HG02885 (cell line): Measurements from ENCODE around the gene MYO7A.

Experiments
- ATAC-seq: cut with Tn5 transposase; IDR thresholded peaks from one replicate; pipeline ENCODE4 v1.9.1; 2021; ENCODE audit warnings: mild to moderate bottlenecking; ENCODE audit not compliant: unreplicated experiment, poor library complexity

The MYO7A gene

DNA sequence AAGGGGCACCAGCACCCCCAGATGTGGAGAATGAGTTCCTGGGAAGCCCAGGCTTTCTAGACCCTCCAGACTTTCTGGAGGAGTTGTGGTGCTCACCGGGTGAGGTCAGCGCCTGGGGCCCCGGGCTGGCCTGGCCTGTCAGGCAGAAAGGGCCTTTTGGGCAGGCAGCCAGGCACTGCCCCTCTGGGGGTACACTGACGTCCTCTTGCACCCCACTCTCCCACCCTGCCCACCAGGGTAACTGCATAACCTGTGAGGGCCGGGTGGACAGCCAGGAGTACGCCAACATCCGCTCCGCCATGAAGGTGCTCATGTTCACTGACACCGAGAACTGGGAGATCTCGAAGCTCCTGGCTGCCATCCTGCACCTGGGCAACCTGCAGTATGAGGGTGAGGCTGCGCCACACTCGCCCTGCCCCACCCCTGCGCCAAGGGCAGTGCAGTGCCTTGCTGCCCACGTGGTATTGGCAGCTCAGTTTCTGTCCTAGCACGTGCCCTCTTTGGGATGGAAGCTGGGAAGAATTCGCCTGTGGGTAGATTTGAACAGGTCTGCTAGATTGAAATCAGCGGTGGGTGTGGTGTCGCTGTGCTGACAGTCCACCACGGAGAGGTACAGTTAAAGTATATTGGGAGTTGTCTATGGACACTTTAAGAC, 30.1 kb downstream of the MYO7A start:
- no peak for ATAC-seq

DNA sequence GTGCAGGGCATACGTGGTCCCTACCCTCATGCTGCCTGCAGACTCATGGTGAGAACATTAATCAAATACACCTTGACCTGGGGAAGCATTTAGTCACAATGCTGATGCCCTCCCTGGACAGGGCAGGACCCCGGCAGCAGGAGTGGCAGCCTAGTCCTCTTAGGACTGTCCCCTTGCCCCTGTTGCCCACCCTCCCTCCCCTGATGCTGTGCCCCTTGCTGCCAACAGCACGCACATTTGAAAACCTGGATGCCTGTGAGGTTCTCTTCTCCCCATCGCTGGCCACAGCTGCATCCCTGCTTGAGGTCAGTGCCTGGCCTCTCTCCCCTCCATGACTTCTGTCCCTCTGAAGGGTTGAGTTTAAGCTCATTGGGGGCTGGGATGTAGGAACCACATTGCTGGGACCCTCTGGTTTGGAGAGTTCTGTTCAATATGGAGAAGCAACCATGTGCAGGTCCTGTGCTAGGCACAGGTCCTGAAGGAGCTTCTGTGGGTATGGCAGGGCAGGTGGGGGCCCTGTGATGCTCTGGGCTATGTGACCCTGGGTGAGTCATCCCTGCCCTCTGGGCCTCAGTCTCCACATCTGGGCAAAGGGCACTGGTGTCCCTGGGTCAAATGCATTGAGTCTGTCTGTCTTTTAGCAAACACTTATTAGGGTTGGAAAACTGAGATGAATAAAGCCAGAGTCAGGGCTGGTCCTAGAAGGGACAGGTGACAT, 31.3 kb downstream of the MYO7A start:
- ATAC-seq = no peak

DNA sequence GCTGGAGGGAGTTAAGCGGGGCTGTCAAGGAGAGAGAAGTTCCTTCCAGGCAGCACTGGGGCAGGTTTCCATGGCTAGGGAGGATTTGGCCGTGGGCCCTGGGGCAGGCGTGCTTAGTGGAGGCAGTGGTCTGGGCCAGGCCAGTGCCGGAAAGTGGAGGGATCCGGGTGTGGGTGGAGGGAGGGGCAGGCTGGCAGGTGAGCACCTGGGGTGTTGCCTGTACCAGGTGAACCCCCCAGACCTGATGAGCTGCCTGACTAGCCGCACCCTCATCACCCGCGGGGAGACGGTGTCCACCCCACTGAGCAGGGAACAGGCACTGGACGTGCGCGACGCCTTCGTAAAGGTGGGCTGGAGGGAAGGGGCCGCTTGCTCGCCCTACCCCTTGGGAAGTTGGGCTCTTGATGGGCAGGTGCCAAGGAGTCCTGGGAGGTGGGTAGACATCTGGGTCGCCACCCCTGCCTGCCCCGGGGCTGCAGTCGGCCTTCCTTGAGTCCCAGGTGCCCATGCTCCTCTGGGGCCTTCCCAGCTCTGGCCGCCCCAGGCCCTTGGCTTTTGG, 32.0 kb downstream of the MYO7A start:
- no peak for ATAC-seq

DNA sequence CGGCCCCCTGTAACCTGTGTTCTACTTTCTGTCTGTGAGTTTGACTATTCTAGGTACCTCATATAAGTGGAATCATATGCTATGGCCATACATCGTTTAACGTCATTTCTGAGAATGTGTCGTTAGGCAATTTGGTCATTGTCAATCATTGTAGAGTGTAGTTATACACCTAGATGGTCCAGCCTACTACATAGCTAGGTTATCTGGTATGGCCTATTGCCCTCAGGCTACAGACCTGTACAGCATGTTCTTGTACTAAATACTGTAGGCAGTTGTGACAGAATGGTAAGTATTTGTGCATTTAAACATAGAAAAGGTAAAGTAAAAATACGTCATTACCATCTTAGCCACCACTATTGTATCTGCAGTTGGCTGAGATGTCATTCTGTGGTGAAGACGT, 35.2 kb downstream of the MYO7A start:
- no peak for ATAC-seq

DNA sequence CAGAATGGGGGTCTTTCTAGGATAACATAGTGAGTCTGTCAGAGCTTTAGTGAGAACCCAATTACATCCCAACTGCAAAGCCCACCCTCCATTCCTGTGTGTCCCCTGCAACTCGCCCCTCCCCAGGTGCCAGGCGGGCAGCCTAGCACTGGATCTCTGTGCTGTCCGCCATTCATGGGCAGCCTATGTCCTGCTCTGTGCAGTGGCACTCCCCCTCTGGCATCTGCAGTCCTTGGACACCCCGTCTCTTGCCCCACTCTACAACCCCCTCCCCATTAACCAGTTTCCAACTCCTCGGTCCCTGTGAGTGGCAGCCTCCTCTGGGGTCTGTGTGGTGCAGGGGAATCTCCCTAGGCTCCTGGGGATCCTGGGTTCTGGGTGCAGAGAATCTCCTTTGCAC, 37.0 kb downstream of the MYO7A start:
- ATAC-seq = no peak

DNA sequence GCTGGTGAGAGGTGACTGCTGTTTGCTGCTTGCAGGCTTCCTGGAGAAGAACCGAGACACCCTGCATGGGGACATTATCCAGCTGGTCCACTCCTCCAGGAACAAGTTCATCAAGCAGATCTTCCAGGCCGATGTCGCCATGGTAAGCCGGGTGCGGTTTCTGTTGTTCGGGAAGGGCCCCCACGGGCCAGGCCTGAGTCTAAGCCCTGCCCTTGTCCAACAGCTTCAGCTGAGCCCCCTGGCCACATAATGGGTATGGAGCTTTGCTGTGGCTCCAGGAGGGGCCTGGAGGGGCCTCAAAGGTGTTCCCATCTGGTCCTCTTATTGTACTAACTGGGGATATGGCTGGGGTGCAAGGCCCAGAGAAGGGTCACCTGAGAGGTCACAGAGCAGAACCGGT, 38.0 kb downstream of the MYO7A start:
- no peak for ATAC-seq

DNA sequence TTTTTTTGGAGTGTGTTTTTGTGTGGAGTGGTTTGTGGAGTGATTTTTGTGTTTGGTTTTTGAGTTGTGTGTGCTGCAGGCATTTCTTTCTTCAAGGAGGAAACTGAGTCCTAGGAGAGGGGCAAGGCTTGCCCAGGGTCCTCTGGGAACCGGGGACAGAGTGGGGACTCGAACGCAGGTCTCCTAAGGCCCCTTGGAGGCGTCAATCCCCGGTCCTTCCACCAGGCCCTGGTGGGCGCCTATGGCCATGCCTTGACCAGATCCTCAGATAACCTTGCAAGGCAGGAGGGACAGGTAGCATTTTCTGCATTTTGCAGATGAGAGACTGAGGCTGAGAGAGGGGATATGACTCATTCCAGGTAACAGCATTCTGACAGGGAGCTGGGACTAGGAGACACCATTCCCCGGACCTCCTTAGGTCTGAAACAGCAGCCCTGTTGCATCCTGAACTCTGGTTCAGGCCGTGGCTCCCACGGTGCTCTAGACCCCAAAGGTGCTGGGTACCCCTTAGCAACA, 39.1 kb downstream of the MYO7A start:
- no peak for ATAC-seq

DNA sequence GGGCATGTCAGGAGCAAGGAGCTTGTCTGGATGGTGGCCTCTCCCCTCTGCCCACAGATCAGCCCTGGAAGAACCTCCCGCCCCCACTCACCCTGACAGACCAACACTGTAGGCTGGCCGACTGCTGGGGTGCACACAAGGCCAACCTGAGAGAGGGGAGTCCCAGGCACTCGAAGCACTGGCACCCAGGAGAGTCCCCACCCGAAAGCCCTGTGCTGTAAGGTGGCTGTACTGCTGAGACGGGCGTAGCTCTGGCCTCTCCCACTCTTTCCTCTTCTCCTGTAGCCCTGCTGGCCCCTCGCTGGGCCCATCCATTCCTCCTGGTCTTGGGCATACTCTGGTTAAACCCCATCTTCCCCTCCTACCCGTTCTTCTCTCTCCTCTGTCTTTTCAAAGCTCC, 39.7 kb downstream of the MYO7A start:
- ATAC-seq = no peak

DNA sequence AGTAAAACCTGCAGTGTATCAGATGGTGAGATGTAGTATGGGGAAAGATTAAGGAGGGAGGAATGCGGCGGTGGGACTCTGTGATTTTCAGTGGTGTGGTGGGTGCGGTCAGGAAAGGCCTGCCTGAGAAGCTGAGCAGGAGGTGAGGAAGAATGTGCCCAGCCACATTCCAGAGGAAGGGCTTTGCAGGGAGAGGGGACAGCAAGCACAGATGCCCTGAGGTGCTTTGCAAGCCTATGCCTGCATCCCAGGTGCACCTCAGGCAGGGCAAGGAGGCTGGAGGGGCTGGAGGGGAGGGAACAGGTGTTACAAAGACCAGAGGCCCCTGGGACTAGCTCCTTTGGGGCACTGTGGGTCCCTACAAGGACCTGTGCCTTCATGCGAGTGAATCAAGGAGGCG, 42.1 kb downstream of the MYO7A start:
- no peak for ATAC-seq

DNA sequence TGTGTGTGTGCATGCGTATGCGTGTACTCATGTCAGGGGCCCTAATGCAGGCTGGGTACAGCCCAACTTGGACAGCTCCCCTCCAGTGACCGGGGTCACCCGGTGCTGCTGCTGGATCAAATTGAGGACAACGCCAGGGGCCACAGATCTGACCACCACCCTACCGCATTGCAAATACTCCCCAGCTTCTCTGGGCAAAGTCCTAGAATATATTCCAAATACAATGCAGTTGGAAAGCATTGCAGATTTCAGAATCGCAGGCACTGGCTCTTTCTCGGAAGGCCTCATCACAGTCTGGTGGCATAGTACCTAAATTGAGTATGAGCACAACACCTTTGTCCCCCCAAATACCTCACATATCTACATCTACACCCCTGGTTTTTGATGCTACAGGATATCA, 43.2 kb downstream of the MYO7A start:
- ATAC-seq = no peak

DNA sequence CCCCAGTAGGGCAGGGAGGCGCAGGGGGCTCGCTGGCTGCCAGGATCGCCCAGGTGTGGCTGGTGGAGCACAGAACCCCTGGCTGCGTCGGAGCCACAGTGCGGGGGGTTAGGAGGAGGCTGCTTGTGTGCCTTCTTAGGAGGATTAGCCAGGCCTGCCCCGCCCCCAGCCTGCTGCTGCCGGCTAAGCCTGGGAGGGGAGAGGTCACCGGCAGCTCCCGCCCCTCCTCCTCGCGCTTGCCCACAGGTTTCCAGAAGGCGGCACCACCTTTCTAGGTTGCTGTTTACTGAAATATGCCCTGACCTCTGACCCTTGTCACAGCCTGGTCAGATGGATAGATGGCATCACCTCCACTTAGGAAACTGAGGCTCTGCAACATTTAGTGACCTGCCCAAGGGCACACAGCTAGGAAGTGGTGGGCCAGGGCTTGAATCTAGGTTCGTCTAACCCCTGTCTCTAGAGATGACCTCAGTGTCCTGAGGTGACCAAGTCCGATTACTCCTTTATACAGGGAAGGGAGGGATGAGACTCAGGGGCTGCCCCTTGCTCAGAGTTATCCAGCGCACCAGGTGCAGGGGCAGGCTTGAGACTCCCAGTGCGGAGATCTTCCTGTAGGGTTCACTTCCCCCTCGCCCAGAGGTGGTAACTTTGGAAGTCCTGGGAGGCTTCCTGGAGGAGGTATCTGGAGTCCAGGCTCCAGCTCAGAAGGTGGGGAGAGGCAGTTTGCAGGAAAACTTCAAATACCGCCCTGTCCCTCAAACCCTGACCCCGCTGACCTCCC, 44.0 kb downstream of the MYO7A start:
- ATAC-seq = no peak

DNA sequence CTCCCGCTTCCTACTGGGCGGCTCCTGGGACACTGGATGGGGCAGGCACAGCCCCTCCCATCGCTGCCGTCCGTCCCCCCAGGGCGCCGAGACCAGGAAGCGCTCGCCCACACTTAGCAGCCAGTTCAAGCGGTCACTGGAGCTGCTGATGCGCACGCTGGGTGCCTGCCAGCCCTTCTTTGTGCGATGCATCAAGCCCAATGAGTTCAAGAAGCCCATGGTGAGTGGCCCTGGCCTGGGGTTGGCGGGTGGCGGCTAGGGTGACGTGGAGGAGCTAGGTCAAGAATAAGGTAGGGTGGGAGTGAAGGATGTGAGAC, 44.6 kb downstream of the MYO7A start:
- no peak for ATAC-seq

DNA sequence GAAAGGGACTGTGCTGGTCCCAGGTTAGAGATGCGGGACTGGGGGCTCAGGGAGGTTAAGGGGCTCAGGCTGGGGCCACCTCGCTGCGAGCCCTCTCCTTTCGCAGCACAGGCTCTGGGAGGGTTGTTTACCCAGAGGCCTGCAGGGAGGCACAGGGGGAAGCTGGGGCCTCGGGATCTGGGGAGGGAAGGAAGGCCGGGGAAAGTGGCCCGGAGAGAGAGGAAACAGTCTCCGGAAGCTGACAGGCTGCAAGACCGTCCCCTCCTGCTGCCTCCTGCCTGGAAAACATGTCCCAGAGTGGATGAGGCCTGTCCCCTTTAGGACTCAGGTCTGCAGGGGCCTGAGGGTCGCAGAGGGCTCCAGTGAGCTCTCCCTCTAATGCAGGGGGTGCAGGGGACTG, 45.4 kb downstream of the MYO7A start:
- ATAC-seq = no peak

DNA sequence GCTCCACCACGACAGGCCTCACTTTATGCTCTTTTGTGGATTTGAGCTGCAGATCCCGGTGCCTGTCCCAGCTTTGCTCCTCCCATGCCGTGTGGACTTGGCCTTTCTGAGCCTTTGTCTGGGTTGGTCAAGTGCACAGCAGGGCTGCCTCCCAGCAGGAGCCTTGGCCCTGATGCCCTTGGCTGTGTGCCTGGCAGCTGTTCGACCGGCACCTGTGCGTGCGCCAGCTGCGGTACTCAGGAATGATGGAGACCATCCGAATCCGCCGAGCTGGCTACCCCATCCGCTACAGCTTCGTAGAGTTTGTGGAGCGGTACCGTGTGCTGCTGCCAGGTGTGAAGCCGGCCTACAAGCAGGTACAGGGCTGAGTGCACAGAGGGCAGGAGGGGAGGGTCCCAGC, 46.5 kb downstream of the MYO7A start:
- ATAC-seq = no peak

DNA sequence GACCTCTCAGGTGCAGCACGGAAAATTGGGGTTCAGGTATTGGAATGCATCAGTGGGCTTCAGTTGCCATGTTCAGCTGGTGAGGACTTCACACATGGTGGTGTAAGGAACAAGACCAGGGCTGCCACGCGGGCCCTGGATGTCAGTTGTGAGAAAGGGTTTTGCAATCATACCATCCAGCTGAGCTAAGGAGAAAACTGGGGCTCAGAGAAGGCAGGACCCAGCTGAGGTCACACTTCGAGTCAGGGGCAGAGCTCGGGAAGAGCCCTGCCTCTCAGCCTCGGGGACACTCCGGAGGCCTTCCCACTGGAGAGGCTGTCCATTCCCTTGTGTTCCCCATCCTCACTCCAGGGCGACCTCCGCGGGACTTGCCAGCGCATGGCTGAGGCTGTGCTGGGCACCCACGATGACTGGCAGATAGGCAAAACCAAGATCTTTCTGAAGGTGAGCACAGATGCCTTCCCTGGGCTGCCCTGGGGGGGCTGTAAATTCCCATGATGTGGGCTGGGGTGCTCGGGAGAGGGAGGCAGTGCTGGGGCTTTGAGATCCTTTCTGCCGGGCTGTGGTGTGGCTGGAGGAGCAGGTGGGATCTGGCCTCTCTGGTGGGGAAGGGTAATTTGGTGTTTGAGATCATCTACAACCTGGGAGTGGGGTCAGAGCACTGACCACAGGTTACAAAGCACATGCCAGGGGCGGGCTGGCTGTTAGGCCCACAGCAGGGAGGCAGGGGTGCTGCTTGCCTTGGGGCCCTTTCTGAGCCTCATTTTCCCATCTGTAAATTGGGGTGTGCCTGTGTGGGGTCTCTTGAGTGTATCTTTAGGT, 47.2 kb downstream of the MYO7A start:
- ATAC-seq = no peak

DNA sequence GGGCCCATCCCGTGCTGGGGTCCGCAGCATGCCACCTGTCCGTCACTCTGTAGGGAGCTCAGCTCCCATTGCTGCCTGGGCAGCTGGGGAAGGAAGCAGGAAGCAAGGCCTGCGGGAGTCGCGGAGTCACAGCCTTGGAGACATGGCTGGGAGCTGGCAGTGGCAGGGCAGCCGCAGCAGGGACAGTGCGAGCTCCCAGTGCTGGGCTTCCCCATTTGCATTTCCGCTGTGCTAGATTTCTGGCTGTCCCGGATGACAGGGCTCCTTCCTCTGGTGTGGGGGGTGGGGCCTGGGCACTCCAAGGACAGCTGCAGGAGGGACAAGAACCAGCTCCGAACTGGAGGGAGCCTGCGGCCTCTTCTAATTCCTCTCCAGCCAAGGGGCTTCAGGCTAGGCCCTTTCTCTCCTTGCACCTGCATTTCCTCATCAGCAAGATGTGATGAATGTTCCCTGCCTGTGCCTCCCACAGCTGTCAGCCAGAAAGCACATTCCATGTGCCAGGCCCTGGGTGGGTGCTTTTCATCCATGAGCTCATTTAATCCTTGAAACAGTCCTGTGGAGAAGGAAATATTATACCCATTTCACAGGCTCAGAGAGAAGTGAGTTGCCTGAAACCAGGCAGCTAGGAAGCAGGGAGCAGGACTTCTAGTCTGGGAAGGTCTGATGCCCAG, 48.0 kb downstream of the MYO7A start:
- no peak for ATAC-seq

DNA sequence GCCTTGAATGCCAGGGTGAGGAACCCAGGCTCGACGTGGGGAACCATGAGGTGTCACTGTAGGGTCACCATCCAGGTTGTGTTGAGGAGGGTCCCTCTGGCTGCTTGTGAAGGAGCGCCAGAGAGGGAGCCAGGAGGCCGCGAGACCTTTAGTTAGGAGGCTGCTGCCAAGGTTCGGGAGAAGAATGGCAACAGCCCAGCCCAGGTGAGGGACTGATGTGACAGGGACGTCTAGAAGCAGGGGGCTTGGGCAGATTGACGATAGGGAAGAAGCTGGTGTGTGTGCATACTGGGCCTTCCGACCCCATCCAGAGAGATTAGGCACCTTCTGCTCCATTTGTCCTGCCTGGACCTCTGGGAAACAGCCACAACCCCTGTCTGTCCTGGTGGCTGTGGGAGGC, 49.0 kb downstream of the MYO7A start:
- no peak for ATAC-seq

DNA sequence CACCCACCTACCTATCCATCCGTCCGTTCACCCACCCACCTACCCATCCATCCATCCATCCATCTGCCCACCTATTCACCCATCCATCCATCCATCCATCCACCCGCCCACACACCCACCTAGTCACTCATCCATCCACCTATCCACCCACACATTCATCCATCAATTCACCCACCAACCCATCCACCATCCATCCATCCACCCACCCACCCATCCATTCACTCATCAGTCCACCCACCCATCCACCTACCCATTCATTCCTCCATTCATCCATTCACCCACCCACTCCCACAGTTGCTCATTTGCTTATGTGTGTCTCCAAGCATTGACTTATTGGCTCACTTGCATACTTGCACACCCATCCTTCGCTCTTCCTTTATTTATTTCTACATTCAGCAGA, 50.1 kb downstream of the MYO7A start:
- no peak for ATAC-seq

DNA sequence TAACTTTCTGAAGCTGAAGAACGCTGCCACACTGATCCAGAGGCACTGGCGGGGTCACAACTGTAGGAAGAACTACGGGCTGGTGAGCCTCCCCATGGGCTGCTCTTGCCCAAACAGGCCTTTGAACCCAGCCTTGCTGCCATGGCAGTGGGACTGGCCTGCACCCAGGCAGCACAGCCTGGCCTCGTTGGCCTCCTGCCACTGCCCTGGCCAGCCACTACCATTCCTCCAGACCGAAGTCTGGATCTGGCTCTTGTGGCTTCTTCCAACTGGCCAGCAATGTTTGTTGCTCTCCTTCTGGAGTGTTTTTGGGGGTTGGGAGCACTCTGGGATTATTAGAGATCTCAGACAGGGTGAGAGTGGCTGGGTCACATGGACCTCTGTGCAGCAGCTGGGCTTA, 51.0 kb downstream of the MYO7A start:
- no peak for ATAC-seq

DNA sequence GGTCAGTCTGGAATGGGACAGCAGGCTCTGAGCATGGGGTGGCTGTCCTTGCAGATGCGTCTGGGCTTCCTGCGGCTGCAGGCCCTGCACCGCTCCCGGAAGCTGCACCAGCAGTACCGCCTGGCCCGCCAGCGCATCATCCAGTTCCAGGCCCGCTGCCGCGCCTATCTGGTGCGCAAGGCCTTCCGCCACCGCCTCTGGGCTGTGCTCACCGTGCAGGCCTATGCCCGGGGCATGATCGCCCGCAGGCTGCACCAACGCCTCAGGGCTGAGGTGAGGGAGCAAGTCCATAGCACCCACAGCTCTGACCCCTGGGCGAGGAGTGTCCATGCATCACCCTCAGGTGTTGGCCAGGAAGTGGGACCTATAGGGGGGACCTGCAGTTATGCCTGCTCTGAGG, 51.6 kb downstream of the MYO7A start:
- no peak for ATAC-seq
